ENCODE data around the gene NCKAP5.
"Not testable (repeated sequence)": the region's sequence is repeated elsewhere in the genome, so short reads cannot be mapped to it uniquely, and the experiment has no call there.

NCKAP5 gene

GRCh38 chr2:133497270-133497893 lies 70.9 kb downstream of the NCKAP5 start:
- no peak for DNase-seq (ENCODE audit: low spot score)

GRCh38 chr2:133496501-133497269 lies 71.6 kb downstream of the NCKAP5 start:
- DNase-seq (ENCODE audit: low spot score), result no peak

DNA sequence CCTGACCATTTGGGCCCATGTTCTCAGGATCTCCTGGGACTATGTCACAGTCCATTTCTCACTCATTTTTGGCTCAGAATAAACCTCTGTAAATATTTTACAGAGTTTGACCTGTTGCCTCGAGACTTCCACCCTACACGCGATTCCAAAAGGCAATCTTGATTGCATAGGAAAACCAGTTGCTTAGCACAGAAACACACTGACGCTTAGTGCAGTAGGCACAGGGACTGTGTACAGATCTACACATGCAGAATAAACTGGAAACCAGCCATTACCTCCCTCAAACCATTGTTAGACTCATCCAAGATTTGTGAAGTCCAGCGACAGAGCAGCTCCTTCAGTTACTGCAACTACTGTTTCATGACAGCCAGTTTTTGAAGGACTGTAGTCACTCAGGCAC lies 73.0 kb downstream of the NCKAP5 start:
- DNase-seq (ENCODE audit: low spot score), result no peak

DNA sequence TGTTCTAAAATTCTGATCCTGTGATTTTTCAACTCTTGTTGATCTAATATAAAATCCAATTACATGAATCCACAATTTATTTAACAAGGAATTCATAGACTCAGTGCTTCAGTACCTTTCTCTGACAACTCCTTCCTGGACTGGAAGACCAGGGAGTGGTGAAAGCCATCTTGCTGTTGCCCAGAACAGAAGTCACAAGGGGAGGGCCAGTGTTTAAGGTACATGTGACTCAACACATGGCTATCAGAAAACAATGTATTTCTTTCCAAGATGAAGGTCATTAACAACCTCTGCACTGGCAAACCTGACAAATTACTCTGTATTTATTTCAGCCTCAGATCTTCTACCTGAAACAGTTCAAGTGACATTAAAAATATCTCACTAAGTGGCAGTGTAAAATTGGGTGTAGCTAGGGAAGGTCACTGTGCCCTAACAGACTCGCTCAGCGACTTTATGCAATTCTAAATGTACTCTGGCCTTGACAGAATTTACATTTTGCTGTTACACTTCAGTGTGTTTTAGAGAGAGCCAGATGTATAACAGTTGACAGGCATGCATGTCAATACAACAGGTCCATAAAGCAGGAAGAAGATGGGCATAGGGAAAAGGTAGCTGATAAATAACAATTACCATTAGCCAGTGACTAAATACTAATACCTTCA lies 75.4 kb downstream of the NCKAP5 start:
- no peak for DNase-seq (ENCODE audit: low spot score)

- DNase-seq (ENCODE audit: low spot score), result no peak
Observed at GRCh38 chr2:133490411-133490980, 77.8 kb downstream of the NCKAP5 start.

- no peak for DNase-seq (ENCODE audit: low spot score)
Observed at GRCh38 chr2:133489641-133490410, 78.4 kb downstream of the NCKAP5 start.

DNA sequence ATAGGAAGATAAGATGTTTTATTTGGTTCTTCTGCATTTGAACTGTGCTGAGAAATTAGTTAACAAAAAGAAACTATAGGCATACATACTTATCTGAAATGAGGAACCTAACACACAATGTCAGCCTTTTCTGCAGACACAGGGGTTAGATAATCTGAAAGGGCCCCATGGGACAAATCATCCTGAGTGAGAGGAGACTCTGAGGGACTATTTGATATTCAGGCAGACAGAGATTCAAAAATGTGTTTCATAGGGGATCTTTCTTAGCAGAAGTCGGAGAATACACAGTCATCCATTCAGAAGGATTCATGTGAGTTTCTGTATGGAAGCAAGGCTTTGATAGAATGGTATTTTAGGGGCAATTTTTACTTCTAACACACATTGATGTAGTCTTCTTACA lies 79.1 kb downstream of the NCKAP5 start:
- DNase-seq (ENCODE audit: low spot score), result no peak

DNA sequence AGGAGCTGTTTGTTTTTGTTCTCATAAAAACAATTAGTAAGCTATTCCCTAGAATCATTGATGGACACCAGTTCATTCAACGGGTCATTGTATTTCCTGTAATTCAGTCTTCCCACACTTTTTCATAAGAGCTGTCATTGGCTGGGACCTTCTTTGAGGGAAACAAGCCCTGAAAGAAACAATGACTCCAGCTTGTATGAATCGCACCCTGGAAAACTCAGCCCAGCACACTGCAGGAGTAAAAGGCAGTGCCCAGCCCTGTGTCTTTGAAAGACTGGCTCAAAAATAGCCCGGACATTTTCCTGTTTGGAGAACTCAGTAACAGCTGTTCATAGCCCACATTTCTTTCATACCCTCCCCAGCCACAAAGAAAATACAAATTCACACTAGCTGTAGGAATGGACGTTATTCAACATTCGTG lies 81.5 kb downstream of the NCKAP5 start:
- DNase-seq (ENCODE audit: low spot score), result no peak

DNA sequence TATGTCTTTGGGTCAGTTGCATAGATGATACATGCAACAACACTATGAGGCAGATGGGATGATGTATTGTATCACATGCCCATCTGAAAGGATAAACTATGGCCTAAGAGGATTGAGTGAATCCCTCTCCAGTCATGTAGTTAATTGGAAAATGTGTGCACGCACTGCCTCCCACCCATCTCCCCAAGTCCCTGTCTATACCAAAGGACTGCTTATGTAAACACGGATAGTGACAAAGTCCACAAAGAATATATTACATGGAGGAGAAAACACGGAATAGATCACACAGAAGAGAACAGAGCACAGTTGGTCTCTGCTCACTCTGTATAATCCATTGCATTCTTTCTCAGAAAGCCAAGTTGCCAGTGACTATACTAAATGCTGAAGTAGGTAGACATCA lies 82.4 kb downstream of the NCKAP5 start:
- DNase-seq (ENCODE audit: low spot score), result no peak

- DNase-seq (ENCODE audit: low spot score), result no peak
Observed at GRCh38 chr2:133484784-133485183, 83.5 kb downstream of the NCKAP5 start.

GRCh38 chr2:133484106-133484505 lies 84.2 kb downstream of the NCKAP5 start:
- no peak for DNase-seq (ENCODE audit: low spot score)

- DNase-seq (ENCODE audit: low spot score), result no peak
Observed at GRCh38 chr2:133483181-133483580, 85.1 kb downstream of the NCKAP5 start.

- DNase-seq (ENCODE audit: low spot score), result no peak
Observed at GRCh38 chr2:133480707-133481429, 87.4 kb downstream of the NCKAP5 start.

GRCh38 chr2:133477616-133477990 lies 90.7 kb downstream of the NCKAP5 start:
- no peak for DNase-seq (ENCODE audit: low spot score)

GRCh38 chr2:133476931-133477615 lies 91.2 kb downstream of the NCKAP5 start:
- DNase-seq (ENCODE audit: low spot score), result no peak

DNA sequence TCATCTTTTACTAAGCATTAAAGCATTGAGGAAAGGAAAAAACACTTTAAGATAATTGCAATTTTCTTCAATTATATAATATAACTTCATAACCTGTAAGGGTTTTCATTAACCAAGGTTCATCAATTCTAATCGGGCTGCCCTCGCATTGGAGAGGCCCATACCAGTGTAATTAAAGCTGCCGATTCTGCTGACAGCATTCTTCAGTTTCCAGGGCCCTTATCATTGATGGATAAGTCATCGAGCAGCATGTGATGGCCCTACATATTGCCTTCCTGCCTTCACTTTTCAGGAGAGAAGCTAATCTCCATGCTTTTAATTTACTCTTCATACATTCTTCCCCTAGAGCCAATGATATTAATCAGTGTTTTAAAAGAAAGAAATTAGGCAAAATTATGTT lies 92.0 kb downstream of the NCKAP5 start:
- DNase-seq (ENCODE audit: low spot score), result no peak

DNA sequence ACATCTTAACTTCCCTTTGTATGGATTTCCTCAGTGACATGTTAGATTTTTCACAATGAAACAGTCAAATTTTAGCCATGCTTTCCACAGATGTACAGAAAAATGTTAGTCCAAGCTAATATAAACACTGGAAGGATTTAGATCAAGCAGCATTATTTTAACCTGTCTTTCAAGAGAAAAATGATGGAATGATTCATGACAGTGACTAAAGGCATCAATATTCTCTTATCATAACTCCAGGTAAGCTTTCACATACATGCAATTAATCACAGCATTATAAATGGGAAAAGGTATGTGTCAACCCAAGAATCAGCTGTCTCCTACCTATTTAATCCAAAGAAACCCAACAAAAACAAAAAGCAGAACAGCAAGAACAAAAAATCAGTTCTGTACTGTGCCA lies 92.7 kb downstream of the NCKAP5 start:
- no peak for DNase-seq (ENCODE audit: low spot score)

DNA sequence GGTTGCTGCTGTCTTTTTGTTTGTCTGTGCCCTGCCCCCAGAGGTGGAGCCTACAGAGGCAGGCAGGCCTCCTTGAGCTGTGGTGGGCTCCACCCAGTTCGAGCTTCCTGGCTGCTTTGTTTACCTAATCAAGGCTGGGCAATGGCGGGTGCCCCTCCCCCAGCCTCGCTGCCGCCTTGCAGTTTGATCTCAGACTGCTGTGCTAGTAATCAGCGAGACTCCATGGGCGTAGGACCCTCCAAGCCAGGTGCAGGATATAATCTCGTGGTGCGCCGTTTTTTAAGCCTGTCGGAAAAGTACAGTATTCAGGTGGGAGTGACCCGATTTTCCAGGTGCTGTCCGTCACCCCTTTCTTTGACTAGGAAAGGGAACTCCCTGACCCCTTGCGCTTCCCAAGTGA lies 97.8 kb downstream of the NCKAP5 start:
- not testable (repeated sequence) for DNase-seq (ENCODE audit: low spot score)

DNA sequence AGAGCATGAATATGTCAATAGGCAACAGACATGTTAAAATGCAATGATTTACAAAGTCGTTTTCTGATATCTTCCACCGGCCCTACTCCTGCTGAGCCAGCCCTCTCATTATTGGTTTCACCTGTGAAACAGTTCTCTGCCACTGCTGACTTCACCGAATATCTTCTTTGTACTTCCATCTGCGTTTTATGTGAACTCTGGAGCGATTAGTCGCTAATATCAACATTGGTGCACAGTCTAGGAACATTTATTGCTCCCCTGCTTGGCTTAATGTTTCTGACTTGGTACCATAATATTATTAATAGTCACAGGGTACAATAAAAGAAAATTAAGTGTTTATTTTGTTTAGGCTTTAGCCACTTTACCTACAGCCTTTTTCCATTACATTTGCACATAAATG lies 105.5 kb downstream of the NCKAP5 start:
- no peak for DNase-seq (ENCODE audit: low spot score)

DNA sequence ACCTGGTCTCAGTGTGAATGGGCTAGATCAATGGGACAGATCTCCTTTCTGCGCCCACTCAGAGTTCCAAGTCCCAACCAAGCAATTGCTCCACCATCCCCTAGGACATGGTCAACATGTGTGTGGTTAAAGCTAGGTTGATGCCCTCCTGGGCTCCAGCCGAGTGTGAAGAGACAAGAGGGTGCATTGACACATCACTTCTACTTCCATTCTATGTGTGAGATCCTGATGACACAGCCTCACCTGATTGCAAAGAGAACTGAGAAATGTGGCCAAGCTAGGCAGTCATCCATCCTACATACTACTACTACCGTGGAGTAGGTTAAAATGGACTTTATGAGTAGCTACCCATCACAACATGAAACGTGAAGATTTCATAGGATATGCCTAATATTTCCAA lies 106.8 kb downstream of the NCKAP5 start:
- no peak for DNase-seq (ENCODE audit: low spot score)

DNA sequence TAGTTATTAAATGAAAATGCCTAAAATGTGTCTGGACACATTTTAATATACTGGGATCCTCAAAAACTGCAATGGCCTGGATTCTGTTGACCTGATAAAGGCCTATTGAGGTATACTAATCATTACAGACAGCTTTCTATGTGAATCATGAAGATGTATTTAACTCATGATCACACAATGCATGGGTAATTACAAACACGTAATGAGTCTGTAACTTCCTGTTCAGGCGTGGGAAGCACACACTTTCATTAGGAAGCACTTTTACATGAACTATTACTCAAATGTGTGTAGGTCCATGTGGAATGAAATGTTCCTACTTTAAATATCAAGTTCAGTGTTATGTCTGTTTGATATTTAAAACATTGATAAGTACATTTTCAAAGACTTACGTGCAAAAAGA lies 108.7 kb downstream of the NCKAP5 start:
- no peak for DNase-seq (ENCODE audit: low spot score)
